ENCODE measurements around the gene SLC13A5. TPM values are rescaled to one million over a fixed set of nuclear protein-coding genes. Genes with fewer than 3 reads are reported as not detected.
A peak's percentile ranks its signal among the peaks of the same experiment; 100 is the strongest.

Gene SLC13A5
- total and polyA plus RNA-seq, 4 experiments from 2014 or later: not detected

DNA sequence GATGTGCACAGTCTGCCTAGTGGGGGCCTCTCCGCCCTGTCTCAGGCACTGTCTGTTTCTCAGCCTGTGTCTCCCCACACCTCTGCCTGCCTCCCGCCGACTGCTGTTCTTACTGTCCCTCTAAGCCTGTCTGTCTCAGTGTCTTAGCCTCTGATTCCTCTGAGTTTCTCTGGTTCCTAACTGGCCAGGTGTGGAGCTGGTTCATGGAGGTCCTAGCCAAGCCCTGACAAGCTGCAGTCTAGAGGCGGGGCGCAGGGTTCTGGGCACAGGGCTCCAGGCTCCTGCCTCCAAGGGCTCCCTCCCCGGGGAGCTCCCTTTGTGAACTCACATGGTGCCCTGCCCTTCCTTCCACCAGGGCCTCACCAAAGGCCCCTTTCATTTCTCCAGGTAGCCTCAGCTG lies 42.2 kb downstream of the SLC13A5 start:
- H3K9me3 ChIP-seq (ENCODE audit: control insufficient read depth in 1 of 2, low read length in 2 of 2): no peaks in the 10 kb centered on the region
- Mint-ChIP-seq H3K27ac (no peak overlapping the region), H3K27me3 (peaks cover 0 to 3% of the 10 kb centered on the region in 2 donors), H3K36me3 (peaks cover 3 to 7% of the 10 kb centered on the region in 2 donors), H3K9me3 (peaks cover 0 to 2% (median 0%) of the 10 kb centered on the region in 8 donors), H3K4me1 (peaks cover 0 to 3% (median under 1%) of the 10 kb centered on the region in 4 donors), H3K4me3 (no peak overlapping the region)
- no peaks in the 10 kb centered on the region for H3K27me3 ChIP-seq (ENCODE audit: insufficient read depth, low read length)
- no peak for DNase-seq
- H3K36me3 ChIP-seq (ENCODE audit: insufficient read depth, low read length): no peaks in the 10 kb centered on the region
- POLR2A ChIA-PET (ENCODE audit: partially characterized antibody): no interaction called here
- no peak overlapping the region for H3K4me3 ChIP-seq (ENCODE audit: low read length in 2 of 2)
- CTCF ChIA-PET (ENCODE audit: partially characterized antibody): interaction anchor here (0.7 to 0.8 kb wide), 2 partner anchors 27 to 32 kb away, joined by 3 to 4 read pairs; no protein-coding TSS in a partner anchor
- H3K27ac ChIP-seq (ENCODE audit: low read depth, low read length): no peak overlapping the region
- H3K4me1 ChIP-seq (ENCODE audit: insufficient read depth, low read length): peaks cover 2% of the 10 kb centered on the region
- intact Hi-C loops (cut with micrococcal nuclease): no loop called here

DNA sequence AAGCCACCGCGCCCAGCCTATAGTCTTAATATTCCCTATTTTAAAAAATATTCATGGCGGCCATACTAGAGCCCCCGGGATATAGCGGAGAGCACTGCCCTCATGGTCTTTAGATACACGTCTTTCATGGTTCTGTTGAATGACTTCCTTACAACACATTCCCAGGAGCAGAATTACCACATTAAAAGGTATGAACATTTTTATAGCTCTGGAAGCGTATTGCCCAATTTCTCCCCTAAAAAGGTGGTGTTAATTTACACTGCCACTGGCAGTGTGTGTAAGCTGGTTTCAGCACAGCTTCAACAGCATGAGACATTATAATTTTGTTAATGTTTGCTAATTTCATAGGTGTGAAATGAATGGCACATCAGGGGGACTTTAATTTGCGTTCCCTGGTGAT lies 42.6 kb downstream of the SLC13A5 start:
- H3K36me3 Mint-ChIP-seq: peaks cover 4 to 7% of the 10 kb centered on the region in 2 donors
- H3K36me3 ChIP-seq (ENCODE audit: insufficient read depth, low read length): no peaks in the 10 kb centered on the region
- DNase-seq: no peak
- intact Hi-C loops (cut with micrococcal nuclease): no loop called here
- no peaks in the 10 kb centered on the region for H3K27me3 Mint-ChIP-seq
- no peaks in the 10 kb centered on the region for H3K27me3 ChIP-seq (ENCODE audit: insufficient read depth, low read length)
- H3K4me1 ChIP-seq (ENCODE audit: insufficient read depth, low read length): peaks cover 4% of the 10 kb centered on the region
- ChIA-PET POLR2A (ENCODE audit: partially characterized antibody) (no interaction called here), CTCF (ENCODE audit: partially characterized antibody) (interaction anchor here (1.3 kb wide), 1 partner anchor 244 kb away, joined by 4 read pairs; no protein-coding TSS in a partner anchor)
- H3K27ac Mint-ChIP-seq: no peak overlapping the region
- no peak overlapping the region for H3K27ac ChIP-seq (ENCODE audit: low read depth, low read length)
- peaks cover 0 to 4% (median under 1%) of the 10 kb centered on the region in 4 donors for H3K4me1 Mint-ChIP-seq
- no peak overlapping the region for H3K4me3 ChIP-seq (ENCODE audit: low read length in 2 of 2)
- no peak overlapping the region for H3K4me3 Mint-ChIP-seq
- H3K9me3 ChIP-seq (ENCODE audit: control insufficient read depth in 1 of 2, low read length in 2 of 2): no peaks in the 10 kb centered on the region
- H3K9me3 Mint-ChIP-seq: peaks cover 0 to 2% (median 0%) of the 10 kb centered on the region in 8 donors

GRCh38 chr17:6669479-6670212 lies 43.5 kb downstream of the SLC13A5 start:
- Histone ChIP-seq H3K9me3 (ENCODE audit: control insufficient read depth in 1 of 2, low read length in 2 of 2) (no peaks in the 10 kb centered on the region), H3K36me3 (ENCODE audit: insufficient read depth, low read length) (no peaks in the 10 kb centered on the region), H3K4me3 (ENCODE audit: low read length in 2 of 2) (no peak overlapping the region), H3K27ac (ENCODE audit: low read depth, low read length) (no peak overlapping the region), H3K27me3 (ENCODE audit: insufficient read depth, low read length) (no peaks in the 10 kb centered on the region), H3K4me1 (ENCODE audit: insufficient read depth, low read length) (peaks cover 4% of the 10 kb centered on the region)
- ChIA-PET CTCF (ENCODE audit: partially characterized antibody) (interaction anchor here (1.3 kb wide), 1 partner anchor 245 kb away, joined by 4 read pairs; no protein-coding TSS in a partner anchor), POLR2A (ENCODE audit: partially characterized antibody) (no interaction called here)
- peaks cover 6 to 7% of the 10 kb centered on the region in 2 donors for H3K36me3 Mint-ChIP-seq
- intact Hi-C loops (cut with micrococcal nuclease): loop anchor here (5.0 kb wide), 1 partner anchor 173 kb away; no protein-coding TSS in a partner anchor
- DNase-seq: no peak
- H3K4me1 Mint-ChIP-seq: peaks cover 0 to 4% (median 3%) of the 10 kb centered on the region in 4 donors
- H3K4me3 Mint-ChIP-seq: peak overlapping the region in 1 of 8 donors; percentile 46
- no peaks in the 10 kb centered on the region for H3K27me3 Mint-ChIP-seq
- no peak overlapping the region for H3K27ac Mint-ChIP-seq
- H3K9me3 Mint-ChIP-seq: peaks cover 0 to 2% (median 0%) of the 10 kb centered on the region in 8 donors

DNA sequence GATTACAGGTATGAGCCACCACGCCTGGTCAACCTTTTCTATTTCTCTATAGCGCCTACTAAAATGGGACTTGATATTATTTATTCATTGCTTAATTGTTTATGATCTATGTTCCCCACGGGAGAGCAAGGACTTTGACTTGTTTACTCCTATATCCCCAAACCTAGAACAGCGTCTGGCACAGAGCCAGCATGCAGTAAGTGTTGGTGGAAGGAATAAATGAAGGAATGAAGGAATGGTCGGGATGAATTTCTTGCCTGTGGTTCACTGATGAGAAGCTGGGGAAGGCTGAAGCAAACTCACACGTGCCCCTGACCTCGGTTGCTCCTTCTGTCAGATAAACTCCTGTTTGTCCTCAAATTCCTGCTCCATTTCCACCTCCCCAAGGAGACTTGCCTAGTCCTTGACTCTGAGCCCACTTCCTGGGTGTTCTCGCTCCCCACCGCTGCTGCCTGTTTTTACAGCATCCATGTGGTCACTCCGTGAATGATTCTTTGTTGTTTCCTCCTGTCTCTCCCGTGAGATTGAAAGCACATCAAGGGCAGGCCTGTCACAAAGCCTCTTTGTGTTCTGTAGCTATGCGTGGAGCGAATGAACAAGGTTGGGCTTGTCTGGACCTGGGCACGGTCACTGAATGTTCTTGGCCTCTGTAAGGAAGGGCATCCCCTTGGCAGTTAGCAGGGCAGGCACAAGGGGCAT lies 44.3 kb downstream of the SLC13A5 start:
- H3K36me3 ChIP-seq (ENCODE audit: insufficient read depth, low read length): no peaks in the 10 kb centered on the region
- peaks cover 7 to 8% of the 10 kb centered on the region in 2 donors for H3K36me3 Mint-ChIP-seq
- peaks cover 0 to 2% (median 0%) of the 10 kb centered on the region in 8 donors for H3K9me3 Mint-ChIP-seq
- H3K4me1 Mint-ChIP-seq: peaks cover 0 to 4% (median 3%) of the 10 kb centered on the region in 4 donors
- H3K4me1 ChIP-seq (ENCODE audit: insufficient read depth, low read length): peaks cover 4% of the 10 kb centered on the region
- CTCF ChIA-PET (ENCODE audit: partially characterized antibody): interaction anchor here (1.3 kb wide), 1 partner anchor 245 kb away, joined by 4 read pairs; no protein-coding TSS in a partner anchor
- intact Hi-C loops (cut with micrococcal nuclease): loop anchor here (5.0 kb wide), 1 partner anchor 173 kb away; no protein-coding TSS in a partner anchor
- no peak for DNase-seq
- H3K27ac ChIP-seq (ENCODE audit: low read depth, low read length): no peak overlapping the region
- H3K4me3 Mint-ChIP-seq: no peak overlapping the region
- no peaks in the 10 kb centered on the region for H3K27me3 Mint-ChIP-seq
- H3K4me3 ChIP-seq (ENCODE audit: low read length in 2 of 2): no peak overlapping the region
- POLR2A ChIA-PET (ENCODE audit: partially characterized antibody): no interaction called here
- peak overlapping the region in 1 of 7 donors; percentile 29 for H3K27ac Mint-ChIP-seq
- H3K27me3 ChIP-seq (ENCODE audit: insufficient read depth, low read length): no peaks in the 10 kb centered on the region
- H3K9me3 ChIP-seq (ENCODE audit: control insufficient read depth in 1 of 2, low read length in 2 of 2): no peaks in the 10 kb centered on the region

GRCh38 chr17:6668219-6668618 lies 45.0 kb downstream of the SLC13A5 start:
- peak overlapping the region in 1 of 7 donors; percentile 75 for H3K27ac Mint-ChIP-seq
- H3K36me3 Mint-ChIP-seq: peaks cover 7 to 8% of the 10 kb centered on the region in 2 donors
- peak overlapping the region in 1 of 8 donors; percentile 34 for H3K4me3 Mint-ChIP-seq
- peaks cover 0 to 2% (median 0%) of the 10 kb centered on the region in 8 donors for H3K9me3 Mint-ChIP-seq
- Histone ChIP-seq H3K36me3 (ENCODE audit: insufficient read depth, low read length) (no peaks in the 10 kb centered on the region), H3K4me3 (ENCODE audit: low read length in 2 of 2) (no peak overlapping the region), H3K27ac (ENCODE audit: low read depth, low read length) (no peak overlapping the region), H3K27me3 (ENCODE audit: insufficient read depth, low read length) (no peaks in the 10 kb centered on the region), H3K9me3 (ENCODE audit: control insufficient read depth in 1 of 2, low read length in 2 of 2) (no peaks in the 10 kb centered on the region), H3K4me1 (ENCODE audit: insufficient read depth, low read length) (peaks cover 4% of the 10 kb centered on the region)
- intact Hi-C loops (cut with micrococcal nuclease): loop anchor here (5.0 kb wide), 1 partner anchor 174 kb away; no protein-coding TSS in a partner anchor
- CTCF ChIA-PET (ENCODE audit: partially characterized antibody): interaction anchor here (1.9 kb wide), 1 partner anchor 243 kb away, joined by 5 read pairs; no protein-coding TSS in a partner anchor
- POLR2A ChIA-PET (ENCODE audit: partially characterized antibody): no interaction called here
- DNase-seq: no peak
- H3K4me1 Mint-ChIP-seq: peaks cover 0 to 4% (median 3%) of the 10 kb centered on the region in 4 donors
- H3K27me3 Mint-ChIP-seq: no peaks in the 10 kb centered on the region

DNA sequence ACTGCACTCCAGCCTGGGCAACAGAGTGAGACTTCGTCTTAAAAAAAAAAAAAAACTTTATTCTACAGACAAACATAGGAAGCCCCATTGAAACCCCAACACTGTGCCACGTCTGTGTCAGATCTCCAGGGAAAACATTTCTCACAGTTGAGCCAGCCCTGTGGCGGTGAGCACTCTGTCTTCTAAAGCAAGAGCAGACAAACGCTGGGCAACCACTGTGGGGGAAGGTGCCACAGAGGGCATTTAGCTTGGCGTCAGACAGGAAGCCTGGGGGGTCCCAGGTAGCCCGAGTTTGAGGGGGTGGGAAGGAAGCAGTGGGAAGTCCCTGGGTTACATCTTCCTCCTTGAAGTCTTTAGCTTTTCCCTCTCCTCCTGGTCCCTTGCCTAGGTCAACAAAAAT lies 45.7 kb downstream of the SLC13A5 start:
- POLR2A ChIA-PET (ENCODE audit: partially characterized antibody): no interaction called here
- peaks cover 0 to 2% (median 0%) of the 10 kb centered on the region in 8 donors for H3K9me3 Mint-ChIP-seq
- no peak overlapping the region for H3K4me3 Mint-ChIP-seq
- H3K4me1 Mint-ChIP-seq: peaks cover 0 to 4% (median 3%) of the 10 kb centered on the region in 4 donors
- no peaks in the 10 kb centered on the region for H3K27me3 ChIP-seq (ENCODE audit: insufficient read depth, low read length)
- H3K9me3 ChIP-seq (ENCODE audit: control insufficient read depth in 1 of 2, low read length in 2 of 2): no peaks in the 10 kb centered on the region
- intact Hi-C loops (cut with micrococcal nuclease): loop anchor here (5.0 kb wide), 1 partner anchor 175 kb away; no protein-coding TSS in a partner anchor
- no peak for DNase-seq
- no peak overlapping the region for H3K27ac ChIP-seq (ENCODE audit: low read depth, low read length)
- no peaks in the 10 kb centered on the region for H3K27me3 Mint-ChIP-seq
- CTCF ChIA-PET (ENCODE audit: partially characterized antibody): interaction anchor here (1.1 to 1.9 kb wide), 3 partner anchors 15 to 243 kb away, joined by 3 to 5 read pairs (median 3); no protein-coding TSS in a partner anchor
- H3K27ac Mint-ChIP-seq: peak overlapping the region in 1 of 7 donors; percentile 5
- peaks cover 4% of the 10 kb centered on the region for H3K4me1 ChIP-seq (ENCODE audit: insufficient read depth, low read length)
- no peaks in the 10 kb centered on the region for H3K36me3 ChIP-seq (ENCODE audit: insufficient read depth, low read length)
- peaks cover 7 to 8% of the 10 kb centered on the region in 2 donors for H3K36me3 Mint-ChIP-seq
- H3K4me3 ChIP-seq (ENCODE audit: low read length in 2 of 2): no peak overlapping the region

Data from CD4-positive, alpha-beta memory T cell (primary cell).